Loucy (cell line): ENCODE measurements around the gene RIN3.

Experiments
- CTCF ChIP-seq: fragments of 200-600 bp; sonication (generic); conservative IDR thresholded peaks from 2 replicates; pipeline ENCODE4 v1.5.1; 2014; ENCODE audit warnings: mild to moderate bottlenecking, antibody characterized with exemption, low read length
- EZH2phosphoT487 ChIP-seq: fragments of 200-600 bp; IDR thresholded peaks from 2 replicates; pipeline ENCODE4 v1.6.1; 2018; ENCODE audit warnings: antibody characterized with exemption, mild to moderate bottlenecking, moderate library complexity, borderline replicate concordance

- TF ChIP-seq CTCF, result no peak
- no peak for TF ChIP-seq EZH2phosphoT487
These were observed 60.3 kb downstream of the RIN3 start for GRCh38 chr14:92573761-92574498.
